Fibroblast of villous mesenchyme (primary cell): ENCODE results near the gene PGRMC2. TPM values are rescaled to one million over a fixed set of nuclear protein-coding genes. Genes with fewer than 3 reads are reported as not detected.
"Not testable (repeated sequence)": the region's sequence is repeated elsewhere in the genome, so short reads cannot be mapped to it uniquely, and the experiment has no call there.

Source experiments
- DNase-seq: peaks from one replicate; pipeline ENCODE4 v3.0.0-alpha.2; 2010; ENCODE audit warnings: low read depth
- H3K4me3 ChIP-seq: 2 replicates; pipeline ENCODE4 v1.5.1; 2011; ENCODE audit warnings: low read depth, mild to moderate bottlenecking, low read length
- CTCF ChIP-seq: IDR thresholded peaks from 2 replicates; pipeline ENCODE4 v1.5.1; 2012; ENCODE audit warnings: low read depth, mild to moderate bottlenecking, low read length; ENCODE audit not compliant: insufficient read depth
- total RNA-seq: library from RNA; depleted of rRNA; stranded (reverse); fragments of >200 nt; gene quantifications from 2 replicates; pipeline ENCODE4 v1.2.3, GENCODE V29; 2012

Gene PGRMC2
- total RNA-seq, 1 donor: 60.5 TPM

- no peak for TF ChIP-seq CTCF
- DNase-seq: no peak
- H3K4me3 ChIP-seq: no peak overlapping the region
Observed at GRCh38 chr4:128281354-128281753, 6.3 kb downstream of the PGRMC2 start.

GRCh38 chr4:128279624-128280225 lies 7.9 kb downstream of the PGRMC2 start:
- no peak overlapping the region for H3K4me3 ChIP-seq
- TF ChIP-seq CTCF: no peak
- peak; percentile 52 for DNase-seq

- TF ChIP-seq CTCF: no peak
- no peak overlapping the region for H3K4me3 ChIP-seq
- no peak for DNase-seq
Observed at GRCh38 chr4:128277856-128278255, 9.8 kb downstream of the PGRMC2 start.

- no peak overlapping the region for H3K4me3 ChIP-seq
- DNase-seq: no peak
- no peak for TF ChIP-seq CTCF
Observed at GRCh38 chr4:128275346-128275745, 12.3 kb downstream of the PGRMC2 start.

DNA sequence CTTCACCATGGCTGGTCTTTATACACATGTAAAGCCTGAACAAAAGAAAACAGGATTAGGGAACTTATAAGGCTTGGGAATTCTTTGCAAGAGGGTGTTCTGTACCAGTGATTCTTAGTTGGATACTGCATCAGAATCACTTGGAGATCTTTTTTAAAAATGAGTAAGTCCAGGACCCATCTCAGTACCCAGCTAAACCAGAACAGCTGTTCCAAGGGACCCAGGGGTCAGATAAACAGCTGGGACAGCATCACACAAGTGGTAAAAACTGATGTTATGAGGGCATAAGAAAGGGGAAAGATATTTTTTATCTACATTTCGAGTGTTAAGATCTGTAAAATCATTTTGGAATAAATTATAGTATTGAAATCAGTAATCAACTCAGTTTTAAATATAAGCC lies 16.1 kb downstream of the PGRMC2 start:
- peak; percentile 27 for DNase-seq
- no peak for TF ChIP-seq CTCF
- H3K4me3 ChIP-seq: no peak overlapping the region

GRCh38 chr4:128268970-128269369 lies 18.6 kb downstream of the PGRMC2 start:
- no peak overlapping the region for H3K4me3 ChIP-seq
- TF ChIP-seq CTCF: no peak
- DNase-seq: no peak

DNA sequence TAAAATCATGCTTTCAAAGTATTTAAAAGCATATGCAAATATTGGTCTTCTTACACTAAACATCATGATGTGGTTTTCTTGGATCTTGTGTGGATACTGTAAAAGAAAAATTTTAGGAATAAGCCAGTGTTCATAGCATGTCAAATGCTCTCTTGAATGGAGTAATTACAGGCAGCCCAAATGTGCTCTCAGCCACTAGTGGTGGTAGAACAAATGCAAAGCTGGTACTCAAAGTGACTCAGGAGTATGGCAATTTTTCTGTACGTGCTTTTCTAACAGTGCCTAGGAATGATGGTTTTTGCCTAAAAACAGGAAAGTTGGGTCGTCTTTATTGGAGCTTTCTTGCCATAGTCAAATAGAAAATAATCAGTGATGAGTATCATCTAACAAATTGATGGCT lies 19.9 kb downstream of the PGRMC2 start:
- DNase-seq: no peak
- H3K4me3 ChIP-seq: no peak overlapping the region
- no peak for TF ChIP-seq CTCF

DNA sequence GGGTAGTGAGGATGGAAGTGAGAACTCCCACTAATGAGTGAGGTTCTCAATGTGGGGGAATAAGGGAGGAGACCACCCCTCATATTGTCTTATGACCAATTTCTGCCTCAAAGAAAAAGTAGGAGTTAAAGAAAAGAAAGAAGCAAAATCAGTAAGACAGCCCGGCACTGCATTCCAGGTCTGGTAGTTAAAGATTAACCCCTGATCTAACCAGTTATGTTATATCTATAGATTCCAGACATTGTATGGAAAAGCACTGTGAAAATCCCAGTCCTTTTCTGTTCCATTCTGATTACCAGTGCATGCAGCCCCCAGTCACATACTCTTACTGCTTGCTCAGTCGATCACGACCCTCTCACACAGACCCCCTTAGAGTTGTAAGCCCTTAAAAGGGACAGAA lies 20.4 kb downstream of the PGRMC2 start:
- not testable (repeated sequence) for H3K4me3 ChIP-seq, DNase-seq

DNA sequence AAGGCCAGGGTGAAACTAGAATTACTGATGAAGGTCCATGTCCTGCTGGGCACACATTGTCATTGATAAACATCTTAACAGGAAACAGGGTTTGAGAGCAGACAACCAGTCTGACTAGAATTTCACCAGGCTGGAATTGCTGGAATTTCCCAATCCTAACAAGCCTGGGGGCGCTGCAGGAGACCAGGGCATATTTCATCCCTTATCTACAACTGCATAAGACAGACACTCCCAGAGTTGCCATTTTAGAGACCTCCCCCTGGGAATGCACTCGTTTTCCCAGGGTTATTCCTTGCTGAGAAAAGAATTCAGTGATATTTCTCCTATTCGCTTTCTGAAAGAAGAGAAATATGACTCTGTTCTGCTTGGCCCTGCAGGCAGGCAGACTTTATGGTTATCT lies 22.1 kb downstream of the PGRMC2 start:
- H3K4me3 ChIP-seq, DNase-seq: not testable (repeated sequence)

DNA sequence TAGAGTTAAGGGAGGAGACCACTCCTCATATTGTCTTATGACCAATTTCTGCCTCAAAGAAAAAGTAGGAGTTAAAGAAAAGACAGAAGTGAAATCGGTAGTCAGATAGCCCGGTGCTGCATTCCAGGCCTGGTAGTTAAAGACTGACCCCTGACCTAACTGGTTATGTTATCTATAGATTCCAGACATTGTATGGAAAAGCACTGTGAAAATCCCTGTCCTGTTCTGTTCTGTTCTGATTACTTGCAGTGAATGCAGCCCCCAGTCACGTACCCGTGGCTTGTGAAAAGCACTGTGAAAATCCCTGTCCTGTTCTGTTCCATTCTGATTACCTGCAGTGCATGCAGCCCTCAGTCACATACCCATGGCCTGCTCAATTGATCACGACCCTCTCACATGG lies 27.7 kb downstream of the PGRMC2 start:
- DNase-seq, H3K4me3 ChIP-seq: not testable (repeated sequence)

- H3K4me3 ChIP-seq, DNase-seq: not testable (repeated sequence)
Observed at GRCh38 chr4:128258166-128258565, 29.4 kb downstream of the PGRMC2 start.
